HUES64 (cell line): ENCODE measurements around the gene NUMB.
A peak's percentile ranks its signal among the peaks of the same experiment; 100 is the strongest.

ENCODE experiments used
- H3K27ac ChIP-seq: 2 replicates; pipeline ENCODE4 v1.7.0; 2013; ENCODE audit warnings: low read depth, low read length, inconsistent platforms
- H3K27me3 ChIP-seq: 2 replicates; pipeline ENCODE4 v1.6.1; 2013; ENCODE audit warnings: mild to moderate bottlenecking, low read length; ENCODE audit not compliant: insufficient read depth
- H3K36me3 ChIP-seq: 2 replicates; pipeline ENCODE4 v1.6.1; 2013; ENCODE audit warnings: mild to moderate bottlenecking, low read length; ENCODE audit not compliant: insufficient read depth
- H3K4me1 ChIP-seq: 2 replicates; pipeline ENCODE4 v1.6.1; 2013; ENCODE audit warnings: mild to moderate bottlenecking, low read length, moderate library complexity; ENCODE audit not compliant: insufficient read depth
- H3K4me3 ChIP-seq: 2 replicates; pipeline ENCODE4 v1.5.1; 2013; ENCODE audit warnings: mild to moderate bottlenecking, low read length, moderate library complexity
- H3K9ac ChIP-seq: 2 replicates; pipeline ENCODE4 v1.6.1; 2013; ENCODE audit warnings: mild to moderate bottlenecking, low read depth, low read length
- H3K9me3 ChIP-seq: 2 replicates; pipeline ENCODE4 v1.6.1; 2013; ENCODE audit warnings: low read depth, low read length; ENCODE audit not compliant: insufficient read depth
- WGBS: fragments of 150-250, 120-280 bp; methylation state at CpG from one replicate; pipeline ENCODE4 v1.1.7; 2013; ENCODE audit warnings: missing lambda C conversion rate; 5-methylcytosine and 5-hydroxymethylcytosine counted together

Gene NUMB

GRCh38 chr14:73242357-73242901 is 215.9 kb downstream of the NUMB start:
- H3K4me3 ChIP-seq: no peak overlapping the region
- H3K9me3 ChIP-seq: no peaks in the 10 kb centered on the region
- no peak overlapping the region for H3K27ac ChIP-seq
- peaks cover 41% of the 10 kb centered on the region for H3K27me3 ChIP-seq
- no peak overlapping the region for H3K9ac ChIP-seq
- 94% methylated on average over 5 of the region's 6 CpGs for WGBS
- peaks cover 16% of the 10 kb centered on the region for H3K4me1 ChIP-seq
- H3K36me3 ChIP-seq: no peaks in the 10 kb centered on the region

DNA sequence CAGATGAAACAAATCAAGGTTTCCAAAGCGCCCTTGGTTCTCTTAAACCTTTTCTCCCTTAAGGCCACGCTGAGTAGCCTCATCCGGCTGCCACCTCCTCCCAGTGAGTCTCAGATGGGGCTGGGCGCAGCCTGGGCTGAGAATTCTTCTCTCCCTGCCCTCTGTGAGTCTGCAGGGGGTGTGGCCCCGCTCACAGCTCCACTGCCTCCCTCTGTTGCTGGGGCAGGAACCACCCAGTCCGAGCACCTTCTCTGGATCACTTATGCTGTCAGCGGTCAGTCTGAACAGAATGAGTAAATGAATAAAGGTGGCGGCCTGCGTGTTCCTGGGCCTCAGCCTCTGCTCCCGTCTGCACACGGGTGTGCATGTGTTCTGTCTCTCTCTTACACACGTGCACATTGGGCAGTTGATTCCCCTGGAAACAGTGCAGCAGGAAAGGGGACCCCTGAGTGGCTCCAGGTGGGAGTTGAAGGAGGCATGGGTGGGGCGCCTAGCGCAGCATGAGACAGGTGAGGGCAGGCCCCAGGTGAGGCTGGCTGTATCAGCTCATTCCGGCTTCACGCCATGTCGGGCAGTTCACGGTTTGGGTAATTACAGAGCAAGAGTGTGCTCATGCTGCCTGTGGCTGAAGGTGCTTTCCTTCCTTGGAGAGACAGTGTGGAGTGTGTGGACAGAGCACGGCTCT is 216.7 kb downstream of the NUMB start:
- Histone ChIP-seq H3K4me1 (peaks cover 22% of the 10 kb centered on the region), H3K27me3 (peaks cover 49% of the 10 kb centered on the region), H3K9me3 (no peaks in the 10 kb centered on the region), H3K4me3 (no peak overlapping the region), H3K9ac (no peak overlapping the region), H3K27ac (no peak overlapping the region), H3K36me3 (no peaks in the 10 kb centered on the region)
- WGBS: 86% methylated on average over 19 of the region's 19 CpGs

GRCh38 chr14:73240816-73241480 is 217.4 kb downstream of the NUMB start:
- 81% methylated on average over 10 of the region's 10 CpGs for WGBS
- peaks cover 56% of the 10 kb centered on the region for H3K27me3 ChIP-seq
- H3K4me1 ChIP-seq: peaks cover 22% of the 10 kb centered on the region
- no peak overlapping the region for H3K4me3 ChIP-seq
- H3K9me3 ChIP-seq: no peaks in the 10 kb centered on the region
- H3K27ac ChIP-seq: no peak overlapping the region
- H3K36me3 ChIP-seq: no peaks in the 10 kb centered on the region
- H3K9ac ChIP-seq: no peak overlapping the region

- Histone ChIP-seq H3K36me3 (no peaks in the 10 kb centered on the region), H3K4me1 (peaks cover 31% of the 10 kb centered on the region), H3K9me3 (no peaks in the 10 kb centered on the region), H3K9ac (no peak overlapping the region), H3K27me3 (peaks cover 59% of the 10 kb centered on the region), H3K4me3 (peak overlapping the region; percentile 38), H3K27ac (no peak overlapping the region)
- WGBS: 14% methylated on average over 48 of the region's 48 CpGs
Observed at GRCh38 chr14:73239393-73240241, 218.7 kb downstream of the NUMB start.

DNA sequence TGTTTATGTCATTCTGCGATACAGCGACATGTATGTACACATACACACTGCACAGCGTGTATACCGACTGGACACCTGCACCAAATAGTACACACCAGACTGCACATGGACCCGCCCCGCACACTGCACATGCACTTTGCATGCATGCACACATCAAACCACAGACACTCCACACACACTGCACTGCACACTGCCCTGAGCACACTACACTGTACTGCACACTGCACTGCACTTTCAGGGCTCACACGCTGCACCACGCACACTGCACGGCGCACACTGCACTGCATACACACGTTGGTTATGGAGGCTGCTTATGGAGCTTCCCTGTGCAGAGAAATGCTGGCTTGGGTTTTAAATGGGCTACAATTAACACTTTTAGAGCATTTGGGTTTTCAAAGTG is 219.4 kb downstream of the NUMB start:
- Histone ChIP-seq H3K9me3 (no peaks in the 10 kb centered on the region), H3K4me1 (peaks cover 38% of the 10 kb centered on the region), H3K27me3 (peaks cover 59% of the 10 kb centered on the region), H3K9ac (no peak overlapping the region), H3K27ac (no peak overlapping the region), H3K36me3 (no peaks in the 10 kb centered on the region), H3K4me3 (peak overlapping the region; percentile 38)
- 90% methylated on average over 11 of the region's 11 CpGs for WGBS

- WGBS: 14% methylated on average over 10 of the region's 10 CpGs
- Histone ChIP-seq H3K4me3 (peak overlapping the region; percentile 52), H3K4me1 (peaks cover 43% of the 10 kb centered on the region), H3K27me3 (peaks cover 61% of the 10 kb centered on the region), H3K9me3 (no peaks in the 10 kb centered on the region), H3K36me3 (no peaks in the 10 kb centered on the region), H3K27ac (no peak overlapping the region), H3K9ac (no peak overlapping the region; the same call in 1 of the 2 replicates)
Observed at GRCh38 chr14:73238424-73238852, 219.9 kb downstream of the NUMB start.

DNA sequence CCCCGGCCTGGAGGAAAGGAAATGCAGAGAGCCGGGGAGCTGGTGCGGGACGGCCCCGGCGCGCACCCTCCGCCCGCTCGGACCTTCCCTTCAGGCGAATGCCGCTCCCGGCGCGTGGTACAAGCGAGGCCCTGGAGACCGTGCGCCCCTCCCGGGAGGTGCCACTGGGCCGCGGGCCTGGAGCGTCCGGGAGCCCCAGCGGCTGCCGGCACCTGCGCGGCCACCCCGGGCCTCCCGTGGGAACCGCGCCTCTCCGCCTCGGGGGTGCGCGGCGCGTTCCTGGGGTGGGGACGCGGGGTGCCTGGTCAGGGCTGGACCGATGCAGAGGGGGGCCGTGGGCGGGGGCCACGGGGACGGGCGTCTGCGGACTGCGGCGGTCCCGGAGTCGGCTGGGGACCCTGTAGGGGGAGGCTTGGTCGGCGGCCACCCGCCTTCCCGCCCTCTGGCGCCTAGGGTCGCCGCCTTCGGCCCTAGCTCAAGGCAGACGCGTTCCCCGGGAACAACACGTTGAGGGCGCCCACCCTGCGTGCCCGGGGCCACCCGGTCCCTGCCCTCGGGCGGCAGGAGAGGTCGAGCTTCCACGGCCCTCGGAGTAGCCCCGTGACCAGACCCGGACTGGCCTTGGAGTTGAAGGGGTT is 220.4 kb downstream of the NUMB start:
- WGBS: under 1% methylated on average over 73 of the region's 73 CpGs
- Histone ChIP-seq H3K4me1 (peaks cover 49% of the 10 kb centered on the region), H3K4me3 (peak overlapping the region; percentile 52), H3K27ac (no peak overlapping the region), H3K36me3 (no peaks in the 10 kb centered on the region), H3K27me3 (peaks cover 65% of the 10 kb centered on the region), H3K9me3 (no peaks in the 10 kb centered on the region), H3K9ac (peak overlapping the region; percentile 7; the same call in 1 of the 2 replicates)

- Histone ChIP-seq H3K9ac (peak within 1 kb of the TSS; percentile 7; the same call in 1 of the 2 replicates), H3K4me3 (peak within 1 kb of the TSS; percentile 52), H3K27me3 (peaks cover 65% of the 10 kb centered on the region), H3K36me3 (no peaks in the 10 kb centered on the region), H3K9me3 (no peaks in the 10 kb centered on the region), H3K4me1 (peaks cover 55% of the 10 kb centered on the region), H3K27ac (peak within 1 kb of the TSS; percentile 96; the same call in 1 of the 2 replicates)
- WGBS: 3% methylated on average over 48 of the region's 48 CpGs
Observed at GRCh38 chr14:73237219-73237785, 221.0 kb downstream of the NUMB start, which contains the start of gene PAPLN. PAPLN (plus strand) TSS chr14:73237506; CDS start chr14:73239779, 2,273 bp downstream.

DNA sequence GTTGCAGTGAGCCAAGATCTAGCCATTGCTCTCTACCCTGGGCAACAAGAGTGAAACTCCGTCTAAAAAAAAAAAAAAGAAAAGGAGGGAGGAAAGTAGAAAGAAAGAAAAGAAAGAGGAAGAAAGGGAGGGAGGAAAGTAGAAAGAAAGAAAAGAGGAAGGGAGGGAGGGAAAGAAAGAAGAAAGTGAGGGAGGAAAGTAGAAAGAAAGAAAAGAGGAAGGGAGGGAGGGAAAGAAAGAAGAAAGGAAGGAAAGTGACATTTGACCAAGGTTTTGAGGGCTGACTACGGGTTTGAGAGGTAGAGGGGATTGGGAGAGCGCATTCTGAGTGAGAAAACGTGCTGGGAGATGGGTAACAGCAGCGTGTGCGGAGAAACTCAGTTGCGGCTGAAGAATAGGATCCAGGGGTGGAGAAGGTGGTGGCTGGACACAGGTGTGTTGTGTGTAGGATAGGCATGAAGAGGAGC is 221.6 kb downstream of the NUMB start:
- Histone ChIP-seq H3K27me3 (peaks cover 65% of the 10 kb centered on the region), H3K9me3 (no peaks in the 10 kb centered on the region), H3K27ac (no peak overlapping the region; the same call in 1 of the 2 replicates), H3K9ac (peak overlapping the region; percentile 7; the same call in 1 of the 2 replicates), H3K4me1 (peaks cover 57% of the 10 kb centered on the region), H3K4me3 (peak overlapping the region; percentile 52), H3K36me3 (no peaks in the 10 kb centered on the region)
- 23% methylated on average over 6 of the region's 7 CpGs for WGBS

DNA sequence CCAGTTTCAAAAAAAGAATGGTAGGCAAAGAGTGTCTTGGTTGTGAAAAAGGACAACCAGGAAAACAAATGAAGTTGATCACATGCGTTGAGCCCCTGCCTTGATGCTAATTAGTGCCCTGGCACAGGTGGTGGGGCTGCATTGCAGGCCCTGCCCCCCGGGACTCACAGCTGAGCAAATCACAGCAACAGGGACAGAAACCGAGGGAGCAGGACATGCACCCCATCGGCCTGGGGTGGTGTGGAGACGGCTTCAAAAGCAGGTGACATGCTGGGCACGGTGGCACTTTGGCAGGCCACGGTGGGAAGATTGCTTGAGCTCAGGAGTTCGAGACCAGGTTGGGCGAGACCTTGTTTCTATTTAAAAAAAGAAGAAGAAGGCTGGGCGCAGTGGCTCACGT is 222.2 kb downstream of the NUMB start:
- H3K4me1 ChIP-seq: peaks cover 56% of the 10 kb centered on the region
- WGBS: 28% methylated on average over 11 of the region's 11 CpGs

More for the DNA sequence above, 222.2 kb downstream of the NUMB start:
- peak overlapping the region; percentile 52 for H3K4me3 ChIP-seq
- peak overlapping the region; percentile 96; the same call in 1 of the 2 replicates for H3K27ac ChIP-seq
- no peak overlapping the region for H3K9ac ChIP-seq
- no peaks in the 10 kb centered on the region for H3K9me3 ChIP-seq
- H3K27me3 ChIP-seq: peaks cover 65% of the 10 kb centered on the region
- H3K36me3 ChIP-seq: no peaks in the 10 kb centered on the region
